IMR-90 (cell line): Measurements from ENCODE around the gene MFAP4.

Source experiments
- BHLHE40 ChIP-seq: fragments of 150-350 bp; IDR thresholded peaks from 2 replicates; pipeline ENCODE4 v1.6.1; 2016; ENCODE audit warnings: mild to moderate bottlenecking, low read depth, low read length
- ELK1 ChIP-seq: fragments of 150-350 bp; IDR thresholded peaks from 2 replicates; pipeline ENCODE4 v1.6.1; 2016; ENCODE audit warnings: low read depth, mild to moderate bottlenecking, low read length, moderate library complexity, borderline replicate concordance
- FOS ChIP-seq: fragments of 150-350 bp; IDR thresholded peaks from 2 replicates; pipeline ENCODE4 v1.6.1; 2016; ENCODE audit warnings: low read depth, low read length
- MAFK ChIP-seq: IDR thresholded peaks from 2 replicates; pipeline ENCODE4 v1.6.1; 2012; ENCODE audit warnings: low read depth, low read length, improper control_type of control experiment
- NFE2L2 ChIP-seq: fragments of 150-350 bp; IDR thresholded peaks from 2 replicates; pipeline ENCODE4 v1.6.1; 2016; ENCODE audit warnings: low read depth, mild to moderate bottlenecking, low read length
- POLR2A ChIP-seq: IDR thresholded peaks from 2 replicates; pipeline ENCODE4 v1.6.1; 2012; ENCODE audit warnings: mild to moderate bottlenecking, low read depth, low read length
- RCOR1 ChIP-seq: IDR thresholded peaks from 2 replicates; pipeline ENCODE4 v1.6.1; 2012; ENCODE audit warnings: mild to moderate bottlenecking, low read length, improper control_type of control experiment; ENCODE audit not compliant: insufficient replicate concordance
- RFX5 ChIP-seq: IDR thresholded peaks from 2 replicates; pipeline ENCODE4 v1.8.0; 2012; ENCODE audit warnings: low read depth, mild to moderate bottlenecking, low read length, moderate library complexity
- SMC3 ChIP-seq: fragments of 150-350 bp; IDR thresholded peaks from 2 replicates; pipeline ENCODE4 v1.6.1; 2016; ENCODE audit warnings: low read depth, mild to moderate bottlenecking, antibody characterized with exemption, low read length, moderate library complexity
- USF2 ChIP-seq: fragments of 150-350 bp; IDR thresholded peaks from 2 replicates; pipeline ENCODE4 v1.6.1; 2017; ENCODE audit warnings: mild to moderate bottlenecking, antibody characterized with exemption, low read length, low read depth
- TF ChIP-seq, protein P1 (sequence below): conservative IDR thresholded peaks from 2 replicates; pipeline ENCODE4 v1.5.1; 2012; ENCODE audit warnings: mild to moderate bottlenecking, low read depth, low read length, improper control_type of control experiment

- TF ChIP-seq, protein P1, sequence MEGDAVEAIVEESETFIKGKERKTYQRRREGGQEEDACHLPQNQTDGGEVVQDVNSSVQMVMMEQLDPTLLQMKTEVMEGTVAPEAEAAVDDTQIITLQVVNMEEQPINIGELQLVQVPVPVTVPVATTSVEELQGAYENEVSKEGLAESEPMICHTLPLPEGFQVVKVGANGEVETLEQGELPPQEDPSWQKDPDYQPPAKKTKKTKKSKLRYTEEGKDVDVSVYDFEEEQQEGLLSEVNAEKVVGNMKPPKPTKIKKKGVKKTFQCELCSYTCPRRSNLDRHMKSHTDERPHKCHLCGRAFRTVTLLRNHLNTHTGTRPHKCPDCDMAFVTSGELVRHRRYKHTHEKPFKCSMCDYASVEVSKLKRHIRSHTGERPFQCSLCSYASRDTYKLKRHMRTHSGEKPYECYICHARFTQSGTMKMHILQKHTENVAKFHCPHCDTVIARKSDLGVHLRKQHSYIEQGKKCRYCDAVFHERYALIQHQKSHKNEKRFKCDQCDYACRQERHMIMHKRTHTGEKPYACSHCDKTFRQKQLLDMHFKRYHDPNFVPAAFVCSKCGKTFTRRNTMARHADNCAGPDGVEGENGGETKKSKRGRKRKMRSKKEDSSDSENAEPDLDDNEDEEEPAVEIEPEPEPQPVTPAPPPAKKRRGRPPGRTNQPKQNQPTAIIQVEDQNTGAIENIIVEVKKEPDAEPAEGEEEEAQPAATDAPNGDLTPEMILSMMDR = no peak
- TF ChIP-seq MAFK (no peak), RFX5 (no peak), BHLHE40 (peak; percentile 86), SMC3 (no peak), USF2 (no peak), POLR2A (peak; percentile 91), NFE2L2 (no peak), ELK1 (no peak), FOS (no peak), RCOR1 (peak; percentile 51)
These were observed 9.2 kb downstream of the MFAP4 start for GRCh38 chr17:19377602-19378415.
